Epithelial cell of prostate (primary cell): ENCODE results near the gene AHDC1.

Experiments
- DNase-seq: peaks from one replicate; pipeline ENCODE4 v3.0.0-alpha.2; 2011; ENCODE audit warnings: low read depth, low spot score
- H3K27ac ChIP-seq: fragments of 450-650 bp; 2 replicates; pipeline ENCODE4 v1.5.1; 2017; ENCODE audit warnings: mild to moderate bottlenecking

The AHDC1 gene

GRCh38 chr1:27600498-27601175 lies 3.3 kb downstream of the AHDC1 start:
- no peak overlapping the region for H3K27ac ChIP-seq
- no peak for DNase-seq

- no peak overlapping the region for H3K27ac ChIP-seq
- no peak for DNase-seq
These were observed 4.1 kb downstream of the AHDC1 start for GRCh38 chr1:27599605-27600497.

DNA sequence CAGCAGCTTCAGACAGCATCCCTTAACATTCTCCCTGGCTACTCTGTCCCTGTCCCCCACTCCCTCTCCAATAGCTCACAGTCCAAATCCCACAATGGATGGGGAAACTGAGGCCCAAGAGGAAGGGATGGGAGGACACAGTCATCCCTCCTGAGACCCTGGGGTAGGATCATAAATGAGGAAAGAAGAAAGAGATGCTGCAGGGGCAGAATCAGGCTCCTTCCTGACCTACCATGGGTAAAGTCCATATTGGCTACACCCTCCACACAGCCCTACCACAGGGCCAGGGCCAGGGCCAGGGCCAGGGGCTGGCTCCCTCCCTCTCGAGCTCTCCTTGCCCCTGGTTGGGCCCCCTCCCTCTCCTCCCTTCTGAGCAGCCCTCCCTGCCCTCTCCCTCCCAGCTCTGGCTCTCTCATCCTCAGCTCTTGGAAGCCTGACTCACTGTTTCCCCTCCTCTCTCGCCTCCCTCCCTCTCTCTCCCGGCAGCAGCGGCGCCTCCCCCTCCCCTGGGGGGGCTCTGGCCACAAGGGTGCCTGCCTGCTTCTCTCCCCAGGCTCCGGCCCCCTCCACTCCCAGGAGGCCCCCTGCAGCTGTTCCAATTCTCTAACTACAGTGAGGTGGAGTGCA lies 4.9 kb downstream of the AHDC1 start:
- H3K27ac ChIP-seq, result no peak overlapping the region
- no peak for DNase-seq

GRCh38 chr1:27598295-27598687 lies 5.7 kb downstream of the AHDC1 start:
- DNase-seq, result no peak
- no peak overlapping the region for H3K27ac ChIP-seq

DNA sequence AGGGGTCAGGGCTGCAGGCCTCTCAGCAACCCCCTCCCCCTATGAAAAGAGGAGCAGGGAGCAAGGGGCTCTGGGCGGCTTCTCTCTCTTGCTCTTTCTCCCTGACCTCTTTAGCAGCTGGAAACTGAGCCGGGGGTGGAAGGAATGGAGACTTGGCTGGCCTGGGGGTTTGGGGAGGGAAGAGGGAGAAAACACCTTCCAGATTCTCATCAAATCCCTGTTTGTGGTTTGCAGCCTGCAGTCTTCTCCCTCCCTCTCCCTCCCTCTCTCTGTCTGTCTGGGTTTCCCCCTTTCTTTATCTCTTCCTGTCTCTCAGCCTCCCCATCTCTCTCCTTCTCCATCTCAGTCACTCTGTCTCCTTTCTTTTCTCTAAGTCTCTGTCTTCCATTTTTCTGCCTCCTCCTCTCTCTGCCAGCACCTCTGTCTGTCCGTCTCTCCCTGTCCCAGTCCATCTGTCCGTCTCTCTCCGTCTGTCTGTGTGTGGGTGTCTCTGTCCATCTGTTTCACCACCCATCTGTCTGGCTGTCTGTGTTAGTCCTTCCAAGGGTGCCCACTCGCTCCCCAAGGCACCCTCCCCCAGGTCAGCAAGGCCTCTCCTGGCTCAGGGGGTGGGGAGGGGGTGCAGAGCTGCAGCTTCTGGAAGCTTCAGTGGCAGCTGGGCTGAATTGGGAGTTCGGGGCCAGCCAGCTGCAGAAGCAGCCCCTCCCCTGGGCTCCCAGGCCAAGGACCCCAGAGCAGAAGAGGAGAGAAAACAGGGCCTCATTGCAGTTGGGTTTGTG lies 6.2 kb downstream of the AHDC1 start:
- no peak overlapping the region for H3K27ac ChIP-seq
- DNase-seq, result no peak

GRCh38 chr1:27596986-27597385 lies 7.0 kb downstream of the AHDC1 start:
- H3K27ac ChIP-seq, result no peak overlapping the region
- DNase-seq, result no peak

- H3K27ac ChIP-seq, result no peak overlapping the region
- no peak for DNase-seq
These were observed 7.7 kb downstream of the AHDC1 start for GRCh38 chr1:27596261-27596660.

DNA sequence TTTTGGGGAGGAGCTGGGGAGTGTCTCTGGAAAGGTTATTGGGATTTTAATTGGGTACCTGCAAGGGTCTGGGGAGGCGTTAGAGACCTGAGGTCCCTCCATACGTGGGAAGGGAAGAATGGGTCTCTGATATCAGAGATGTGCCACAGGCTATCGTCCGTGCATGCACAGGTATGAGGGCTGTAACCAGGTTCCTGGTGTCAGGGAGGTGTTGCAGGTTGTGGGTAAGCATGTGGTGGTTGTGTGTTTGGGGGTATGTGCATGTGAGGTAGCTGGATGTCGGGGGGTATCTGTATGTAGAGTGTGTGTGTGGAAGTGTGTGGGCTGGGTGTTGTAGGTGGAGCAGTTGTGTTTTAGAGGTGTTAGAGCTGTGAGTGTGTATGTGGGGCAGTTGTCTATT lies 8.3 kb downstream of the AHDC1 start:
- peak overlapping the region; percentile 34 for H3K27ac ChIP-seq
- DNase-seq, result no peak

DNA sequence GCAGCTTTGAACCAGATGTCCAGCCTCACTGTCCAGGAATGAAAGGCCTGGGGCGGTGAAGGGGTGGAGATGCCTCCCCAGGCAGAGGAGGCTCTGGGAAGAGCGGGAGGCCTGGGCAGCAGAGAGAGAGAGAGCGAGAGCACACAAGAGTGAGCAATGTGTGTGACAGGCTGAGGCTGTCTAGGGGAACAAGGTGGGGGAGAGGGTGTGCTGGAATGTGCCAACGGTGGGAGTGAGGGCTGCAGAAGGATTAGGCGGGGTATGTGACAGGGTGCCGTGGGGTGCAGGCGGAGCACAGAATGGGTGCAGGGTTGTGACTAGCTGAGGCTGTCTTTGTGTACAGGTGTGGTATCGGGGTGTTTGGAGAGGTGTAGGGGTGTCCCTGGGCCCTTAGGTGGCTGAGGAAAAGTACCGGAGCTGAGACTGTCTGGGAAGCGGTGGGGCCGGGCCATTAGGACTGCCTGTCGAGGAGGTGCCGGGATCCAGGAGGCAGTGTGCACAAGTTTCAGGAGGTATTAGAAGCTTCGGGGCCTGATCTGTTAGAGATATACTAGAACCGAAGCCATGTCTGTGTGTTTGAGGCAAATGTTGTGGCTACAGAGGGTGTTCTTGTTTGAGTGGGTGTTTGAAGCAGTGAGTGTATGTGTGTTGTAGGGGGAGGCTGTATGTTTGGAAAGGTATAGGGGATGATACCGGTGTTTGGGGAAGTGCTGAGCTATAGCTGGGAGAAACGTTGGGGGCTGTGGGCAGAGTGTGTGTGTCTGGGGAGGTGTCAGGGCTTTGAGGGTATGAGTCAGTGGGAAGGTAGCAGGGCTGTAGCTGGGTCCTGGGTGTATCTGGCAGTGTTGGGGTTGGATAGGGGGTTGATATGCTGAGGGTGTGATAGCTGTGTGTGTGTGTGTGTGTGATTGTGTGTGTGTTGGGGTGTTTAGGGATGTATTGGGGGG lies 9.1 kb downstream of the AHDC1 start:
- DNase-seq, result no peak
- H3K27ac ChIP-seq, result peak overlapping the region; percentile 34

DNA sequence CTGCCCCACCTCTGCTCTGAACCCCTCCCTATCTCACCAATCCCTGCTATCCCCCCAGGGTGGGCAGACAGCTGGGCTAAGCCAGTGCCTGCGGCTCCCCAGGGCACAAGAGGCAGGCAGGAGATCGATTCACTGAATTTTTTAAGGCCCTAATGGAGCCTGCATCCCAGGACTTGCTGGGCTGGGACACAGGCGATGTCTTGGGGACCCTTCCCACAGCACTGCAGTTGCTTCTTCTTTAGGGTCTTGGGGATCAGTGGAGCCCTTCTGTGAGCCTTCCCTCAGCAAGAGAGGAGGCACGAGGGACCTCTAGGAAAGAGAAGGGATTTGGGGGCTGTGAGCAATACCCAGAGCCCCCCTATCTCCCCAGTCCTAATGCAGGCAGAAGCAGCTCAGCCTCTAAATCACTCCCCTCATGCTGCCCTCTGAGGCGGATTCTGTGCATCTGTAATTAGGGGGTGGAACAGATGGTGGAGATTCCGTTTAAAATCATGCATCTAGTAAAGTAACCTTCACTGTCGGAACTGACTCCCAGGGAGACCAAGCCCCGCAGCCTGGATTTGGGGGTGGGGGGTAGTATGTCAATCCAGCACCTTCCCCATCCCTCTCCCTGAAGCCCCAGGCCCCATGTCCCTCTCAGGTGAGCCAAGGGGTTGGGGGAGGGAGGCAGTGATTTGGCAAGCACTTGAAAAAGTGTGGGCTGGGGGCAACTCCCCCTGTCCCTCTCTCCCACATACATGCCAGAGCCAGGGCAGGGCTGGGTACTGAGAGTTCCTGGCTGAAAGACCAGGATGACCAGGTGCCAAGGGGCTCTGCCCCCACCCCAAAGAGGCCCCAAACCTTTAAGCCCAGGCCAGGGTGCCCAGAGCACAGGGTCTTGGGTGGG lies 10.0 kb downstream of the AHDC1 start:
- no peak for DNase-seq
- H3K27ac ChIP-seq, result peak overlapping the region; percentile 34

DNA sequence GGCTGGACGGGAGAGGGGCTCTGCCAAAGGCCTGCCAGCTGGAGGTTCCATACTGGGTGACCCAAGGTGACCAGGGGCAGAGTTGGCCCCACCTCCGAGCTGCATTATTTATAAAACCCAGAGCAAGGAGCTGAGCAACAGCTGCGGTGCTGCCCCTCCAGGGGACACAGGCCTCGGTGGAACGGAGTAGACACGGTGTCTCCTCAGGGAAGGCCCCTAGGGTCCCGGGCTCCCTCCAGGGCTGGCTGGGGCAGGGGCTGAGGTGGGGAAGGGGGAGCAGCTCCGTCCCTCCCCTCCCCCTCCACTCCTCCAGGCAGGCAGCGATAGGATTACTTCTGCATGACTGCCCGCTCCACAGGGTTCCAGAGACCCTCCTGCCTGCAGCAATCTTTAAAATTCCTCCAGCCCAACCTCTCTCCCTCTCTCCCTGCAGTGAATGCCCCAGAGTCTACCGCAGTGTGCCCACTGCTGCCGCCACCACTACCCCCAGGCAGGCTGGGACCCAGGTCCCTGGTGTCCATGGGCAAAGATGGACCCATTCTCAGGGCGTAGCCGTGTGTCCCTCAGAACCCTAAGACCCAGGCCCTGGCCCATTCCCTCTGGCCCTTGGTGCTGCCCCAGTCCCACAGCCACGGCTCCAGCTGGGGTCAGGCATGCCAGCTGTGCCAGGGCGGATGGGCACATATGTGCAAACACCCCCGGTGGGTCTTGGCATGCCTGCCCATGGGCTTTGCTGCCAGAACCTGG lies 10.8 kb downstream of the AHDC1 start:
- DNase-seq, result no peak
- no peak overlapping the region for H3K27ac ChIP-seq

GRCh38 chr1:27592232-27592930 lies 11.6 kb downstream of the AHDC1 start:
- no peak for DNase-seq
- H3K27ac ChIP-seq, result no peak overlapping the region

DNA sequence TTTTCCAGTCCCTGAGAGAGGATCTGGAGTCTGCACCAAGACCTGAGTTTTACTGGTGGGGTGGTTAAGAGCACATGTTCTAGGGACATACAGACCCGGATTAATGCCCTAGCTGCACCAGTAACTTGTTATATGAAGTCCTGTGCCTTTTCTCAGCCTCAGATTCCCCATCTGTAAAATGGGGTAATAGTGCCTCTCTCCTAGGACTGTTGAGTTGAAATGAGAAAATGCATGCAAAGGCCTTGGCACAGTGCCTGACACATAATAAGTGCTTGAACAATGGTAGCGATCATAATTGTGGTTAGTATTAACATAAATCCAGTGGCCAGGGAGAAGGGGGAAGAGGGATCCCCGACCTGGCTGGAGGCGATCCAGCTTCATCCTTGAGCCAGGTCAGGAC lies 12.3 kb downstream of the AHDC1 start:
- DNase-seq, result no peak
- H3K27ac ChIP-seq, result no peak overlapping the region

DNA sequence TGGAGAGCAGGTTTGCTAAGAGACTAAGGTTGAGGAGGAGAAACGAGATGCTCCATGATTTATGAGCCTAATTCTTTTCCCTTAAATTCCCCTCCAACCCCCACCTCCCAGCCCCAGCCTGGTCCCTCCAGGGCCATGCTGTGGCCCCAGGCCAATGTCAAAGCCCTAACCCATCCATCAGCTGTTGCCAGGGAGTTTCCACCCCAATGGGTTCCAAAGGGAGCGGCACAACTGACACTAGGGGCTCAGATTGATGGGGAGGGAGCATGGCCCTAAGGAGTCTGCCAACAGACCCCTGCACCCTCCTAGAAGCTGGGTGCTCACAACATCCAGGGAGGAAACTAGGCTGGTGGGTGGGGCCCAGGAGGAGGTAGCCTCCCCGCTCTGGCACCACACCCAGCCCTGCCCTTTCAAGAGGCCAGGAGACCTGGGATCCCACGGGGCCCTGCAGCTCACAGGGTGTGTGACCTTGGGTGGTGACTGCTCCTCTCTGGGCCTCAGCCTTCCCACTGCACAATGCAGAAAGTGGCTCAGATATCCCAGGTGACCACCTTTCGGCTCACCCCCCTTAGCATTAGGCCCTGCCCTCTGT lies 12.9 kb downstream of the AHDC1 start:
- DNase-seq, result no peak
- H3K27ac ChIP-seq, result no peak overlapping the region

- DNase-seq, result no peak
- H3K27ac ChIP-seq, result peak overlapping the region; percentile 6
These were observed 14.0 kb downstream of the AHDC1 start for GRCh38 chr1:27589841-27590426.

- no peak overlapping the region for H3K27ac ChIP-seq
- no peak for DNase-seq
These were observed 14.5 kb downstream of the AHDC1 start for GRCh38 chr1:27589441-27589840.
